ENCODE measurements around the gene OGDH.

- TF ChIP-seq CTCF (IDR thresholded peaks at IDR 0.05) = no peak
- TF ChIP-seq POLR2AphosphoS5 (IDR thresholded peaks at IDR 0.05) = no peak
These were observed 91.7 kb downstream of the OGDH start for GRCh38 chr7:44698046-44698580.

Measured in breast epithelium (tissue), 3 donors.